ENCODE data around the gene WAPL.
A peak's percentile ranks its signal among the peaks of the same experiment; 100 is the strongest.

Gene WAPL

DNA sequence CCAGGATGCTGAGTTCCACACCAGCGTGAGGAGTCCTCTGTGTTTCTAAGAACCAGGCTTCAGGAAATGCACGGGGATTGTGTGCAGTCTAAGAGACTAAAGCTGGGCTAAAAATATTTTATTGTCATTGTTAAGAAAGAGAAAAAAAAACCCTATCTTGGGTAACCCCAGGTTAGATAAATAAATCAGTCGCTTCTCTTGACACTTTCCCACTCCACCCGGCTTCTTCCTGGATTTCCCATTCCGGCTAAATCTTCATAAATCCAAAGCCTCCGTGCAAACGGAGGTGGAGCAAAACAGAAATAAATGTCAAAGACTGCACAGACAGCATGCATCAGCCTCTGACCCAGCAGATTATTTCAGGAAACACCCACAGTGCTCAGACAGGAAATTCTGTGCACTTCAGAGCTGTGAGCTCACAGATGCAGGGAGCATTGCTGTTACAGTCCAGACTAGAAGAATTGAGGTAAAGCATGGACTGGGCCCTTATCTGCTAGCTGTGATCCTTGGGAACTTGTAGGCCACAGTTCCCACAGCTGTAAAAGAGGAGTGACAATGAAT, 110.2 kb downstream of the WAPL start:
- H3K4me3 ChIP-seq (ENCODE audit: low read depth, low read length) = peak overlapping the region; percentile 8
- TF ChIP-seq, protein P1, sequence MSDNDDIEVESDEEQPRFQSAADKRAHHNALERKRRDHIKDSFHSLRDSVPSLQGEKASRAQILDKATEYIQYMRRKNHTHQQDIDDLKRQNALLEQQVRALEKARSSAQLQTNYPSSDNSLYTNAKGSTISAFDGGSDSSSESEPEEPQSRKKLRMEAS (IDR thresholded peaks at IDR 0.05; ENCODE audit: low read depth, low read length) = peak; percentile 81
- peak; percentile 70 for TF ChIP-seq MYC (IDR thresholded peaks at IDR 0.05; ENCODE audit: low read depth, low read length)
- no peak for TF ChIP-seq POLR2A (IDR thresholded peaks at IDR 0.05; ENCODE audit: extremely low read depth, insufficient read length)
- TF ChIP-seq, protein P2, sequence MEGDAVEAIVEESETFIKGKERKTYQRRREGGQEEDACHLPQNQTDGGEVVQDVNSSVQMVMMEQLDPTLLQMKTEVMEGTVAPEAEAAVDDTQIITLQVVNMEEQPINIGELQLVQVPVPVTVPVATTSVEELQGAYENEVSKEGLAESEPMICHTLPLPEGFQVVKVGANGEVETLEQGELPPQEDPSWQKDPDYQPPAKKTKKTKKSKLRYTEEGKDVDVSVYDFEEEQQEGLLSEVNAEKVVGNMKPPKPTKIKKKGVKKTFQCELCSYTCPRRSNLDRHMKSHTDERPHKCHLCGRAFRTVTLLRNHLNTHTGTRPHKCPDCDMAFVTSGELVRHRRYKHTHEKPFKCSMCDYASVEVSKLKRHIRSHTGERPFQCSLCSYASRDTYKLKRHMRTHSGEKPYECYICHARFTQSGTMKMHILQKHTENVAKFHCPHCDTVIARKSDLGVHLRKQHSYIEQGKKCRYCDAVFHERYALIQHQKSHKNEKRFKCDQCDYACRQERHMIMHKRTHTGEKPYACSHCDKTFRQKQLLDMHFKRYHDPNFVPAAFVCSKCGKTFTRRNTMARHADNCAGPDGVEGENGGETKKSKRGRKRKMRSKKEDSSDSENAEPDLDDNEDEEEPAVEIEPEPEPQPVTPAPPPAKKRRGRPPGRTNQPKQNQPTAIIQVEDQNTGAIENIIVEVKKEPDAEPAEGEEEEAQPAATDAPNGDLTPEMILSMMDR (IDR thresholded peaks at IDR 0.05; ENCODE audit: low read depth, low read length) = no peak

DNA sequence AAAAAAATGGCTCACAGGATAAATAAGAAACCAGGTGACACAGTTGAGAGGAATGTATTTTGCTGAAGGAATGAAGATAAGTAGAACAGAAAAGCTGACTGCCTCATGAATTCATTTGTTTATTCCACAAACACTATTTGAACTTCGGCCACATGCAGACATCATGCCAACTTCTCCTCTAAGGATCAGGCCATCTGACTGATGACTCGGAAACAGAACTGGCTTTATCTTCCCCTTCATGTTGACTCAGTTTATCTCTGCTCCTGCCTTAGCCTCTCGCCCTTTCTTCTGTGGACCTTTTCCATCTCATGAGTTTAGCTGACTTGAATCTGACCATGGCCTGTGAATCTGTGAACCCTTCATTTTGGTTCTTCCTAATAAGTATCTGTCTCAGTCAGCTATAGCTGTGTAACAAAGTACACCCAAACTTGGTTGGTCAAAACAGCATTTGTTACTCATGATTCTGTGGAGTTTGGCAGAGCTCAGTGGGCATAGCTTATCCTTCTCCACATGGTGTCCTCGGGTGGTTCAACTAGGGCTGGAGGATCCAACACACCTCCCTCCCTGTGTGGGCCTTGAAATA, 111.0 kb downstream of the WAPL start:
- peak; percentile 29 for DNase-seq (ENCODE audit: low read depth)
- peak overlapping the region; percentile 8 for H3K4me3 ChIP-seq (ENCODE audit: low read depth, low read length)
- TF ChIP-seq POLR2A (IDR thresholded peaks at IDR 0.05; ENCODE audit: extremely low read depth, insufficient read length) (no peak), MYC (IDR thresholded peaks at IDR 0.05; ENCODE audit: low read depth, low read length) (no peak)
- TF ChIP-seq, protein P1 (IDR thresholded peaks at IDR 0.05; ENCODE audit: low read depth, low read length) = no peak
- TF ChIP-seq, protein P2 (IDR thresholded peaks at IDR 0.05; ENCODE audit: low read depth, low read length) = no peak

More for the DNA sequence above, 110.2 kb downstream of the WAPL start:
- peak; percentile 86 for DNase-seq (ENCODE audit: low read depth)

DNA sequence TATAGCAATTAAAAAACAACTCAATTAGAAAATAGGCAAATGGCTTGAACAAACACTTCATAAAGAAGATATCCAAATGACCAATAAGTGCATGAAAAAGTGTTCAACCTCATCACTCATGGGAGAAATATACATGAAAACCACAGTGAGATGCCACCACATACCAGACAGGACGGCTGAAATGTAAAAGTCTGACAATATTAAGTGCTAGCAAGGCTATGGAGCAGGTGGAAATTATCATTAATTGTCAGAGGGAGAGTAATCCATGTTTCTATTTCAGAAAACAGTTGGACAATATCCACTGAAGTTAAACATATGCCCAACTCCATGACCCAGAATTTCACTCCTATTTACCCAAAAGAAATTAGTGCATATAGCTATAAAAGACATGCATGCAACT, 112.4 kb downstream of the WAPL start:
- DNase-seq (ENCODE audit: low read depth) = no peak
- no peak for TF ChIP-seq MYC (IDR thresholded peaks at IDR 0.05; ENCODE audit: low read depth, low read length)
- H3K4me3 ChIP-seq (ENCODE audit: low read depth, low read length) = no peak overlapping the region

DNA sequence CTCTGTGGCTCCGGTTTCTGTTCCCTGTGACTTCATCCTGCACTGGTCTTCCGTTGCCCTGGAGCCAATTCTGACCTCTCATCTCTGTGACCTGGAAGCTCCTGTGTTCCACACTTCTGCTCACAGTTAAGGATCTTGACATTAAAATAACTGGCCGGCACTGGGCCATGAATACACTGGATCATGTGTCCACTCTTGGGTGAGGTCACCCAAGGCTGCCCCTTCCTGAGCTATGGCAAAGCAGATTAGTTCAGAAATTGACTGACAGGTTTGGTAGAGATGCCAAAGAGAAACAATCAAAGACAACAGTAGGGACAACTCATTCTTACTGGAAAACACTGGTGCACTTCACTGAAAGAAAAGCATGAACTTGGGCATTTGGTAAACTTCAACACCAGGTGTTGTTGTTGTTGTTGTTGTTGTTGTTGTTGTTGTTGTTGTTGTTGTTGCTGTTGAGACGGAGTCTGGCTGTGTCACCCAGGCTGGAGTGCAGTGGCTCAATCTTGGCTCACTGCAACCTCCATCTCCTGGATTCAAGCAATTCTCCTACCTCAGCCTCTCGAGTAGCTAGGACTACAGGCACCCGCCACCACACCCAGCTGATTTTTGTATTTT, 118.3 kb downstream of the WAPL start:
- TF ChIP-seq POLR2A (IDR thresholded peaks at IDR 0.05; ENCODE audit: extremely low read depth, insufficient read length) = no peak
- no peak for DNase-seq (ENCODE audit: low read depth)
- H3K4me3 ChIP-seq (ENCODE audit: low read depth, low read length) = no peak overlapping the region

DNA sequence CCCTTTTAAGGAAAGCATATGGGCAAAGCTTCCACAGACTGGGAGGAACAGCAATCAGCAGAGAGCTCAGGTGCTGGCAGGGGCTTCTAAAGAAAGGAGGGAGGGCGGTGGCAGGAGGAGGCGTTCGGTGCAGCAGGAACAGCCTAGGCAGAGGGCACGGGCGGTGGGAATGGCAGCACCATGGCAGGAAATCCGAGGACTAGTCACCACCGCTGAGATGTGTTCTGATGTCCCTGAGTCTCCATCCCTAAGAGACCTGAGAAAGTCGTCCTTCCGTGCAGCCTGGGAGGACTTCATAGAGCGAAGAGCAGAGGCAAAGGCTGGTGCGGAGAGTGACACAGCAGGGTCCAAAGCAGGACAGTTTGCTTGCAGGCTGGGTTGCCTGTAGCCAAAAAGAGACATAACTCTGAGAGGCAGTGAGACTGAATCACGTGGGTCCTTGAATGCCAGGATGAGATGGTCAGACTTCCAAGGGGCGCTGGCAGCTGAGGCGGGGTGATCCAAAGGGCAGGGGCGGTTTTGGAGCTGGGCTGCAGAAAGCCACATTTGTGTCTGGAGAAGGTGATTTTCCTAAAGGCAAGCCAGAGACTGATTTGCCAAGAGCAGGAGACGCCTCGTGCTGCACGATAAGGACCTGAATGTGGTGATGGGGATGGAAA, 119.2 kb downstream of the WAPL start:
- DNase-seq (ENCODE audit: low read depth) = no peak
- no peak overlapping the region for H3K4me3 ChIP-seq (ENCODE audit: low read depth, low read length)
- TF ChIP-seq POLR2A (IDR thresholded peaks at IDR 0.05; ENCODE audit: extremely low read depth, insufficient read length) (no peak), MYC (IDR thresholded peaks at IDR 0.05; ENCODE audit: low read depth, low read length) (no peak)
- TF ChIP-seq, protein P1 (IDR thresholded peaks at IDR 0.05; ENCODE audit: low read depth, low read length) = no peak
- TF ChIP-seq, protein P2 (IDR thresholded peaks at IDR 0.05; ENCODE audit: low read depth, low read length) = no peak

DNA sequence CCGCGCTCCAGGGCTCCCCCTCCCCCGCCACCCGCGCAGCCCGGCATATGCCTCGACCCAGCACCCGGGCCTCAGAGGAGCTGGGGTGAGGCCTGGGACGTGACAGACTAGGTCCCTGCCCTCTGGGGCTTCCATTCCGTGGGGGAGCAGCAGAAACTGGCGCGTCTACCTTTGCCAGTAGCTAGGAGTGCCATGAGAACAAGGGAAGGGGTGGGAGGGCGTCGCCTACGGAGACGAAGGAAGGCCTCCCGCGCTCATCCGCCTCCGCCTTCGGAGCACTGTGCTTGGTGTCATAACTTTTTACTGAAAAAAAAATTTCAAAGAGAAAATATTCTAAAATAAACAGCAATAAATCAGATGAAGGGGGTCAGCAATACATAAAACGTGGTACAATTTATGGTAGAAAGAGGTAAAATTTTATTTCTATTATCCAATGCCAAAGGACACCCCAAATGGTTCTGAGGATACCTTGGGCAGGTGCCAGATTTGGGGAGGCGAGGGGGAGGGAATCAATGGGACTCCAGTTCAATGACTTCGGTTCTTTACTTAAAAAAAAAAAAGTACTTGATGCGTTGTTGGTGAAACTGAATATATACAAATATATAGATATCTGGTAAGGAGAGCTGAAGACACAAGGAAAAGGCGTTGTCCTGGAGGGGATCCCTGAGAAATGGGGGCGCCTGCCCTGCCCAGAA, 119.9 kb downstream of the WAPL start:
- H3K4me3 ChIP-seq (ENCODE audit: low read depth, low read length) = no peak overlapping the region

More for the DNA sequence above, 119.9 kb downstream of the WAPL start:
- TF ChIP-seq, protein P2 (IDR thresholded peaks at IDR 0.05; ENCODE audit: low read depth, low read length) = no peak
- TF ChIP-seq POLR2A (IDR thresholded peaks at IDR 0.05; ENCODE audit: extremely low read depth, insufficient read length) (no peak), MYC (IDR thresholded peaks at IDR 0.05; ENCODE audit: low read depth, low read length) (no peak)
- TF ChIP-seq, protein P1 (IDR thresholded peaks at IDR 0.05; ENCODE audit: low read depth, low read length) = no peak
- DNase-seq (ENCODE audit: low read depth) = peak; percentile 25

All from NB4 (cell line).